HG03095 (cell line): ENCODE results near the gene PLEKHG7.

ENCODE experiments used
- ATAC-seq: cut with Tn5 transposase; IDR thresholded peaks from one replicate; pipeline ENCODE4 v1.9.1; 2021; ENCODE audit warnings: moderate library complexity; ENCODE audit not compliant: unreplicated experiment

The PLEKHG7 gene

GRCh38 chr12:92794814-92795213 is 92.0 kb downstream of the PLEKHG7 start:
- ATAC-seq = no peak

GRCh38 chr12:92796650-92797049 is 93.9 kb downstream of the PLEKHG7 start:
- ATAC-seq = no peak

- ATAC-seq = no peak
Measured at GRCh38 chr12:92802906-92803305, 100.1 kb downstream of the PLEKHG7 start.

- no peak for ATAC-seq
Measured at GRCh38 chr12:92803903-92804302, 101.1 kb downstream of the PLEKHG7 start.

GRCh38 chr12:92810370-92810769 is 107.6 kb downstream of the PLEKHG7 start:
- peak; percentile 88 for ATAC-seq

- ATAC-seq = no peak
Measured at GRCh38 chr12:92814584-92814983, 111.8 kb downstream of the PLEKHG7 start.

GRCh38 chr12:92821142-92821541 is 118.4 kb downstream of the PLEKHG7 start:
- no peak for ATAC-seq
